Fibroblast of the conjunctiva (primary cell): Measurements from ENCODE around the gene NKD2.

Experiments
- DNase-seq: peaks from one replicate; pipeline ENCODE4 v3.0.0-alpha.2; 2010; ENCODE audit warnings: low read depth

Gene NKD2

DNA sequence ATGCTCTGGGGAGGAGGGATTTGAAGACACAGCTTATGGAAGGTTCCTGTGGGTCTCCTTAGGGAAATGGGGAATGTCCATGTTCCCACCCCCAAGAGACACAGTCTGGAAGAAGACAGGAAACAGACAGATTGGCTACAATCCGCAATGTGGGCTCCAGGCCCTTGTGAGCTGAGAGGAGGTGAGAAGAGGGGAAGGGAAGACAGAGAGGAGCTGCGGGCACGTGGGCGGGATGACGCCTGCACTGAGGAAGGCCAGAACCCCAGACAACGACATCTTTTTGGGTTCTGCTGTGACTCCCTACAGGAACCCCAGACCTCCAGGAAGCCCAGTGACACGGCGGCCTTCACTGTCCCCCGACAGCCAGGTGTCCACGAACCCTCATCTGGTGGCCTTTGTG, 29.9 kb upstream of the NKD2 start:
- DNase-seq: no peak

DNA sequence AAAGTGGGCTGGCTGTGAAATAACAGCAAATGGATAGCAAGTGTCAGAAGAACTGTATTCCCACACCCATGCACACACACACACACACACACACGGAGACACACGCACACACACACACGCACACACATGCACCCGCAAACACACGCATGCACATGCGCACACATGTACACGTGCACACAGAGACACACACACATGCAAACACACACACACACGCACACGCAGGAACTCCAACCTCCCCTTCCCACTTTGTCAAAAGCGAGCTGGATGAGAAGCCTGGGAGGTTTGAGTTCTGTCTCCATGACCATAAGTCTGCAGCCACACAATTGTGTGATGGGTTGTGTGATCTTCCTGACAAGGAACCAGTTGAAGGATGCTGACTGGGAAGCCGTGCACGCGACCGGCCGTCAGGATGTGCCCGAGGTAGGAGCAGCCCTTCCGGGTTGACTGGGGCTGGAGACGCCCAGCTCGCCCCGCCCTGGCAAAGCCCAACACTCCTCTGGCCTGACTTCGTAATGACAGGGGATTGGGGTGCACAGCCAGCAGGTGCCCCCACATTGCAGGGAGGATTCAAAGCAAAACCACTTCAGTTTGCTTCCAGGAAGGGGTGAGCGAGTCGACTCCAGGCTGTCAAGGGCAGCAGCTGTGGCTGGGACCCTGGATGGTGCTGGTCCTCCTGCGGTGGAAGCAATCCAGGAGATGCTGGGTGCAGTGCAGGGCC, 29.3 kb upstream of the NKD2 start:
- DNase-seq: no peak

GRCh38 chr5:980001-980588, 28.5 kb upstream of the NKD2 start:
- DNase-seq: no peak

GRCh38 chr5:980966-981365, 27.6 kb upstream of the NKD2 start:
- DNase-seq: no peak

DNA sequence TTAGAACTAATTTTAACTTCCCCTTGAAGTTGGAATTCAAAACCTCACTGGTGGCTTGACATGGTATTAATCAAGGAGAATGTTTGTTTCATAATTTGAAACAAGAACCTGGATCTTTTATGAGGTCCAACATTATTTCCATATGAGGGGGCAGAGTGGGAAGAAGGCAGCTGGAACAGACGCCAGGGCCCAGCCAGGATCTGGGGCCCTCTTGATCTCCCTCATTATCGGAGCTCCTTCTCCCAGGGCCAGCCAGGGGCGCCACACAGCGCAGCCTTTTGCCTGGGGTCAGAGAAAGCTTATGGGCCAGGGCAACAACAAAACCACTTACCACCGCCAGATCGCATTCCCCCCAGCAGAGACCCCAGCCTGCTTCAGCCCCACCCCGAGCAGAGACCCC, 27.1 kb upstream of the NKD2 start:
- no peak for DNase-seq

GRCh38 chr5:982377-983237, 26.0 kb upstream of the NKD2 start:
- no peak for DNase-seq

DNA sequence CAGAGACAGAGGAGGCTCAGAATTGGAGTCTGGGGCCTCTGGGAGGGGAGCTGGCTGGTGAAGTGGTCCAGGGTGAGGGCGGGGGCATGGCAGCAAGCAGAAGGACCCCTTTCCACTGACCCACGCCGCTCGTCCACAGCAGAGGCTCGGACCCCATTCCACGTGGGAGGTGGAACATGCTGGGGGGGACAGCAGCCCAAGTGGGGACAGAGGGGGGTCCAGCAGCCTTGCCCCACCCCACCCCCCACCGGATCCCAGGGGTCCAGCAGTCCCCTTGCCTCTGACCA, 25.4 kb upstream of the NKD2 start:
- DNase-seq: no peak

- DNase-seq: no peak
These were observed 25.0 kb upstream of the NKD2 start for GRCh38 chr5:983568-983967.

DNA sequence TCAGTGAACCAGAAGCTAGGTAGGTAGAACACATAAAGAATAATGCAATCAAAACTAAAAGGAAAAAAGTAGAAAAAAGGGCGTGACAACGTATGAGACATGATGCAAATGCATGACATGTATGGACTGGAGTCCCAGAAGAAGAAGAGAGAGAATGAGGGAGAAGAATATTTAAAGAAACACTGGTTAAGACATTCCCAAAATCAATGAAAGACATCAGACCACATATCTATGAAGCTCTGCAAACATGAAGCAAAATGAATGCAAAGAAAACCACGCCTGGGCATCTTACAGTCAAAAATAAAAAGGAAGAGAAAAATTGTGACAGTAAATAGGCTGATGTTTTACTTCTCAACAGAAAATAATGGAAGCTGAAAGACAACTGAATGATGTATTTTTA, 23.8 kb upstream of the NKD2 start:
- no peak for DNase-seq

- no peak for DNase-seq
These were observed 20.8 kb upstream of the NKD2 start for GRCh38 chr5:987761-988160.

- no peak for DNase-seq
These were observed 20.3 kb upstream of the NKD2 start for GRCh38 chr5:988322-988721.

- no peak for DNase-seq
These were observed 18.6 kb upstream of the NKD2 start for GRCh38 chr5:989961-990530.

DNA sequence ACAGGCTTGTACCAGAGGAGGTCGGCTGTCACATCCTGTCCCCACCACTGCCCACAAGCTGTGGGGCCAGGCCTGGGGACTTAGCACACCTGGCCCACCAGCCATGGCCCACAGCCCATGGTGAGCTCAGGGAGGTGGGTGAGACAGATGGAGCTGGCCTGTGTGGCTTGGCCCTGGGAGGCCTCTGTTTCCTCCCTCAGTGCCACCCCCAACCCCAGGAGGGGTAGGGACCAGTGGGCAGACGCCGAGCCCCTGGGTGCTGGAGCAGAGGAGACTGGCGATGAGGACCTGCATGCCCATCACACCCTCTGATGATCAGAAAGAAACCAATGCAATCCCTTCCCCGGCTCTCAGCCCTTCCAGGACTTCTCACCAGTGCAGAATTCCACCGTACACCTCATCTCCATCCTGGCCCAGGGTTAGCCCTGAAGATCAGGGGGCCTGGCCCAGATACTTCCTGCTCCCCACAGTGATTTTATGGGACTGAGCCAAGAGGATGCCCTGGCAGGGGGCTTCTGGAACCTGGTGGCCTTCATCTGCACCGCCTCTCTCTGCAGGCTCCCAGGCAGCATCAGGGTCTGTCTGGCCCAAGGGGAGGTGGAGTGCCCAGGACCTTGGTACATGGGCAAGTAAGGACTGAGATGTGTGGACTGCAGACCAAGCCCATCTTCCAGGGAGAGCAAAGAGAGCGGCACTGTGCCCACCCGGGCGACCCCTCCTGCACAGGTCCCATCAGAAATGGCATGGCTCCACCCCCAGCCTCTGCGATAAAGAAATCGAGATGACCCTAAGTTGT, 16.9 kb upstream of the NKD2 start:
- no peak for DNase-seq

GRCh38 chr5:994272-994607, 14.4 kb upstream of the NKD2 start:
- DNase-seq: no peak

GRCh38 chr5:994821-995220, 13.8 kb upstream of the NKD2 start:
- no peak for DNase-seq

DNA sequence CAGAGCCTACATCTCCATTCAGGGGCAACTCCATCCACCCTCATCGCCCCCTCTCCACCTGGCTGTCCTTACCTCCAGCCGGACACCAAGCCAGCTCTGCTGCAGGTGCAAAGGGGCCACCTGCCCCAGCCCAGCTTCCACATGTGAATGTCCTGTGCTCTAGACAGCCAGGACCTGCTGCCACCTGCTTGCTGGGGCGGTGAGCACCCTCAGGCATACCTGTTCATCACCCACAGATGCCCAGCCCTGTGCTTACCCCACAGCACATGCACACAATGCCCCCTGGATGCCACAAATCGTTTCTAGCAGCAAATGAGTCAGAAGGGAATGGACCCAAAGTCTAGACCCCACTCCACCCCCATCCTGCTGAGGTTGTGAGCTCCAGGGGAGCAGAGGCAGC, 13.3 kb upstream of the NKD2 start:
- no peak for DNase-seq

DNA sequence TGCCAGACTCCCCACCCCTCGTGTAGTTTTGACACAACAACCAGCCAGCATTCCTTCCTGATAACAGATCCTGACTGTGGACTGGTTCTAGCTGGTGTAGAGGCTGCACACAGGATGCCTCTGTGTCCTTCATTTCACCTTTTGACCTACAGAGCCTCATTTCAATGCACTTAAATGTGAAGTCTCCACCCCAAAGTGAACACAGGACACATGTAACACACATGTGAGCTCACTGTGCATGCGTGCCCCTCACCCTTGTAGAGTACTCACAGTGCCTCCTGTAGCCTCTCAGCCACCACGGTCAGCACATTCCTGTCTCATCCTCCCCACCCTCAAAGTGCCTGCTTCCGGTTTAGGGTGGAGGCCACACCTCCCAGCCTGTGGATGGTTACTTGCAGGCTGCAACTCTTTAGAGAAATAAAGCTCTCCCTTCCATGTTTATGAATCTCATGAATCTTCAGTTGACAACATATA, 11.6 kb upstream of the NKD2 start:
- no peak for DNase-seq

DNA sequence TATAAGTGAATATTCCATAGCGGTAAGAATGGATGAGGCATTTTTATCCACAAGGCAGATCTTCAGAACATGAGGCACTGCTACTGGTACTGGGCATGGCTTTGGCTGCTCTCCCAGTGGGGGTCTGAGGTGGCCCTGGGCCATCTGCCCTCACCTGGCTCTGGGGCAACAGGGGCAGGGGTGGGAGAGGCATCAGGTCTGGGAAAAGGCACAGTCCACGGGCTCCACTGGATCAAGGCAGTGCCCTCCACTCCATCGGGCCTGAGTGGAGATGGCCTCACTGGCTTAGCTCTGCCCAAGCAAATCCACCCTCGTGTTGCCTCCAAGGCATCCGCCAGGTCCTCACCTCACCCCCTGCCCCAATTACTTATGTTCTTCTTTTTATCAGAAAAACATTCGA, 10.9 kb upstream of the NKD2 start:
- DNase-seq: no peak

GRCh38 chr5:998246-999031, 10.2 kb upstream of the NKD2 start:
- DNase-seq: no peak

DNA sequence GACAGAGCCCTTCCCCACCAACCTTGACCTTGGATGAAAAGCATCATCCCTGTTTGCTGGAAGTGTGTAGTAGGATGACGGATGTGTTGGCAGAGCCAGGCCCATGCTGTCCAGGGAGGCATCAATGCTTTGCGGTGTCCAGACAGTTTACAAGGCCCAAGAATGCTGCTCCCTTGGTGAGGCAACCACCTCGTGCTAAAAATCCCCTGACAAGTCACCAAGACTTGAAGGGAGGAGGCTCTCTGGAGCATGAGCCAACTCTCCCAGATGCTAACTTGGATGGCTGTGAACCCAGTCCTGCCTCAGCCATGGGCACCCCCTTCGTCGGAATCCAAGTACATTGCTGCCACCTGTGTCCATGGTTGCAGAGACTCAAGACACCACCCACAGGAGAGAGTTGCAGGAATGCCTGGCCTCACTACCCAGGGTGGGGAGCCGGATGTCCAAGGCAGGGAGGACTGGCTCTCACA, 9.5 kb upstream of the NKD2 start:
- no peak for DNase-seq

GRCh38 chr5:999724-1000123, 8.9 kb upstream of the NKD2 start:
- no peak for DNase-seq
